GM19438 (cell line): ENCODE data around the gene SQOR.
"Not testable (repeated sequence)": the region's sequence is repeated elsewhere in the genome, so short reads cannot be mapped to it uniquely, and the experiment has no call there.

Experiments
- ATAC-seq: cut with Tn5 transposase; IDR thresholded peaks from one replicate; pipeline ENCODE4 v1.9.1; 2021; ENCODE audit warnings: low read depth; ENCODE audit not compliant: unreplicated experiment

Gene SQOR

DNA sequence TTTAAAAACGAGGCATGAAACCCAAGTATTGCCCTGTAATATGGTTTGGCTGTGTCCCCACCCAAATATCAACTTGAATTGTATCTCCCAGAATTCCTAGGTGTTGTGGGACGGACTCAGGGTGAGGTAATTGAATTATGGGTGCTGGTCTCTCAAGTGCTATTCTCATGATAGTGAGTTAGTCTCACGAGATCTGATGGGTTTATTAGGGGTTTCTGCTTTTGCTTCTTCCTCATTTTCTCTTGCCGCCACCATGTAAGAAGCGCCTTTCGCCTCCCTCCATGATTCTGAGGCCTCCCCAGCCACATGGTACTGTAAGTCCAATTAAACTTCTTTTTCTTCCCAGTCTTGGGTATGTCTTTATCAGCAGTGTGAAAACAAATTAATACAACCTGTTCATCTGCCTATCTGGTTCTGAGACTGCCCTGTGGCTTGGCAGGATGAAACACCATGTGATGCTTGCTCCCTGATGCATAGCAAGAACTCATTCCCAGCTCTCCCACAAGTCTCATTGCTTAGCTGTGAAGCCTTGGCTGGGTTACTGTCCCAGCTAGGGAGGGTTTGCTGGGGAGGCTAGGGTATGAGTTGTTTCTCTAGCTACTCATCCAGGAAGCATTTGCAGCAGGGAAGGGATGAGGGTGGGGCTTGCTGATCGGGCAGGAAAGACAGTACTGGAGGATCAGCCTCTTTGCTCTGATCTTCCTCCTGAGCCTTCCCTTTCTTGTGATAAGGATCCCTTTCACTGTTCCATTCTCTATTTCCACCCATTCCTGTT, 3.7 kb upstream of the SQOR start:
- no peak for ATAC-seq

DNA sequence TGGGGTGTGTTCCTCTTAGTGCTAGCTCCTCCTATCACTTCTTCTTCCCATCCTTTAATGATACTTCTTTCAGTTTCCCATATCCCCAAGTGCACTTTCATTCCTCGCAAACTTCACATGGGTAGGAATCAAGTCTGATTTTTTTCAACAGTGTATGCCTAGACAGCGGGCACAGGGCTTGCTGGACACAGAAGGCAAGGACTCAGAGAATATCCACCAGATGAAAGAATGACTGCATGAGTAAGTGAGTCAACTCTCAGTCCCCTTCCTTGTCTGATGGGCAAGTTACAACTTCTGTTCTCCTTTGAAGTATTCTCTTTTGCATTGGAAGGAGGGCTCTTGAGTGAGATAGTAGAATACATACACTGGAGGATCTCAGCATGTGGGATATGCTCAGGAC, 3.1 kb upstream of the SQOR start:
- no peak for ATAC-seq

- ATAC-seq: peak; percentile 49
These were observed 386 bp downstream of the SQOR start for GRCh38 chr15:45635191-45635638.

DNA sequence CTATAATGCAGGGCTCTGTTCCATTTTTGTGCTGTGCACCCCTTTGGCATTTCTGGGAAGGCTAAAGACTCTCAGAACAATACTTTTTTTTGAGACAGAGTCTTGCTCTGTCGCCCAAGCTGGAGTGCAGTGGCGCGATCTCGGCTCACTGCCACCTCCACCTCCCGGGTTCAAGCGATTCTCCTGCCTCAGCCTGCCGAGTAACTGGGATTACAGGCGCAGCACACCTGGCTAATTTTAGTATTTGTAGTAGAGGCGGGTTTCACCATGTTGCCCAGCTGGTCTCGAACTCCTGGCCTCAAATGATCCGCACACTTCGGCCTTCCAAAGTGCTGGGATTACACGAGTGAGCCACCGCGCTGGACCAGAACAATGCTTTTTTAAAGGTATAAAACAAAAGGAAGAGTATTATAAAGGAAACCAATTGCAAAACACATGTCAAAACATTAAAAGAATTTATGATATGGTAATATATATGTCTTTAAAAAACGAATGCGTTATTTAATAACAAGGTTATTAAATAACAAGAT, 999 bp downstream of the SQOR start:
- ATAC-seq: no peak

DNA sequence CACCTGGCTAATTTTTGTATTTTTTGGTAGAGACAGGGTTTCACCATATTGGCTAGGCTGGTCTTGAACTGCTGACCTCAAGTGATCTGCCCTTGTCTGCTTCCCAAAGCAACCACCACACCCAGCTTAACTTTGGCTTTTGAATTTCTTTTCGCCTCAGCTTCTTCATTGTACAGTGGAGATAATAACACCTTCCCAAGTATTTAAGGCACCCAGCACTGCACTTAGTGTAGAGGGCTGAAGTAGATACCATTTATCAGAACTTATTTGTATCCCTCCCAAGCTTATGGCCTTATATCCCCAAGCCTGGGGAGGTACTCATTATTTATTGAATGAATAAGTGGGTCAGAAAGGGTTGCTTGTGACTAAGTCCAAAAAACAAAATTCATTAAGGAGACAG, 2.3 kb downstream of the SQOR start:
- no peak for ATAC-seq

DNA sequence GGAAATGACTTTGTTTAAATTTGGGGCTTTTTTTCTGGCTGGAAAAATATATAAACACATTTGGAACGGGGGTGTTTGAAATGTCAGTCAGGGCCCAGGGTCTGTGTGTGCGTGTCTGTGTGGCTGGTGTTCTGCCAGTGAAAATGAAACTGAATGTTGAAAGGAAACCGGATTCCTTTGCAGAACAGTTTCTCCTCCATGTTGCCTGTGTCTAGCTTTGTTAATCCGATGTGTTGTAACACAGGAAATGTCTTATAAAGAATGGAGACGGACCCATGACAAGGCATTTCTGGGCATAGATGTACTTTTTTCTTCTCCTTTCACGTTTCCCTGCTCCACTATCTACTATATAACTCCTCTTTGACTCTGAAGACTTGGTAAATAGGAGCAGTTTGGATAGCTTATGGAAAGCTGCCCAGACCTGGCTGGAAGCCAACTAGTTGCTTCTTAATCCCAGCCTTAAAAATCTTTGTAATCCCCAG, 2.8 kb downstream of the SQOR start:
- ATAC-seq: no peak

DNA sequence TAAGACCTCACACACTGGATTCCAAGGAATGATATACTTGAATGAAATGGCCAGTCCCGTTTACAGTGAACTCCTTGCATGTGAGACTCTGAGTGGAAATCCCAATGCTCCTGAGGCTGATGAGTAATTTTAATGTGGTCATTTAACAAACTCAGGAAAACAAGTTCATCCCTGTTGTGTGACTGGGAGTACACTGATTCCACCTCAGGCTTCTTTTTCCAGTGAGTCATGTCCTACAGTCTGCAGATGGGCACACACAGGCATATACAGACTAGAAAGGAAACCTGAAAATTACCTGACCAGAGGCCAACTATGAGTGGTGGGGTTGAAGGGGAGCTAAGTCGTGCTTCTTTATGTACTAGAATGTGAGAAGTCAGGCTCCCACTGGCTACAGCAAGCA, 5.8 kb downstream of the SQOR start:
- no peak for ATAC-seq

- no peak for ATAC-seq
These were observed 6.5 kb downstream of the SQOR start for GRCh38 chr15:45641374-45641781.

DNA sequence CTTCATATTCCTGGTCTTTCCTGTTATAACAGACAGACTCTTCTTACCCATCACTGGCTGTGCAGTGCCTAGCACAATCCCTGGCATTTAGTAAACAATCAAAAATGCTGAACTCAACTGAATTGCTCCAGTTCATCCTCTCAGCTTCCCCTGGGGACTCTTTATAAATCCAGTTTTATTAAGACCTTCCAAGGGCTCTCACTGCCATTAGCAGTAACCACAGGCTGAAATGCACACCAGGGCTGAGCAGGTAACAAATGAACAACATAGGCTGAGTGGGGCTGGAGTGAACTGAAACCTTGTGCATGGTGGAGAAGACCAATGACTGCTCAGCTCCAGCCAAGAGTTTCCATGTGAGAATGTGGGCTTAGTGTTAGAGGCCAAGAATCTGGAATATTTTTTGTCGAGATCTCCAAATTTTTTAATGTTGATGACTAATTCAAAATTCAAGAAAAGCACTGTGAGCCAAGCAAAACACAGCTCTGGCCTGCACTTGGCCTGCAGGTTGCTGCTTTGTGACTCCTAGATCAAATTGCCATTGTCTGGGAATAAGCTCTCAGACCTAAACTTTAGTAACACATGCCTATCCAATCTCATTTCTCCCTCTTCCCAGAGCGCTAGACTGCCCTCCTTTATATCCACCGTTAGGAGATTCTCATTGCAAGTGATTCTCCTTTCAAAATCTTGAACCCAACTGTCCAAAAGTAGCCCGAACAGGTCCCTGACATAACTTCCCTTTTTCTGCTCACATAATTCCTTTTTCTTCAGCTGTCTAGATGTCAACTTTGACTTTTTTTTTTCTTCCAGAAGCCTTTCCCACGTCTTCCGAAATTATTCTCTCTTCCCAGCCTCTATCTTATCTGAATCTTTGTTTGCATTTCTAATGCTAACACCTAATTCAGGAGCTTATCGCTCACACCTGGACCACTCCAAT, 7.4 kb downstream of the SQOR start:
- no peak for ATAC-seq

GRCh38 chr15:45644437-45644836, 9.6 kb downstream of the SQOR start:
- ATAC-seq: no peak

- no peak for ATAC-seq
These were observed 10.5 kb downstream of the SQOR start for GRCh38 chr15:45645026-45645980.

DNA sequence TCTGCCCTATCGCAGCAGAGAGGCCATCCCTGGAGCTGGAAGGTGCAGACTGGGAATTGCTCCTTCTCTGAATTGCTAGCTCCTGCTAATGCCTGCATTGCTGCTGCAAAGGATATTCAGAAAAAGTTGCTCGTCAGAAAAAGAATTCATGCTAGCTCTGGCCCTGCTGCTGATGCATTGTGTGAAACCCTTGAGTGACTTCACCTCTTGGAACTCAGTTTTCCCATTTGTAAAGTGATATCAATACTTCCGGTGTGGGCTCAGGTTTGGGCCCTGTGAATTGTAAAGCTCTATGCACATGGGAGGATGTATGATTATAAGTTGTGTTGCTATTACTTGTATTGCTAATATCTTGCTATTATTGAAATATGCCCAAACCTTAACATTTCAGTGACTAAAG, 11.4 kb downstream of the SQOR start:
- ATAC-seq: no peak

GRCh38 chr15:45647828-45648227, 13.0 kb downstream of the SQOR start:
- ATAC-seq: no peak

GRCh38 chr15:45648521-45649200, 13.8 kb downstream of the SQOR start:
- no peak for ATAC-seq

GRCh38 chr15:45650007-45650406, 15.2 kb downstream of the SQOR start:
- ATAC-seq: not testable (repeated sequence)

DNA sequence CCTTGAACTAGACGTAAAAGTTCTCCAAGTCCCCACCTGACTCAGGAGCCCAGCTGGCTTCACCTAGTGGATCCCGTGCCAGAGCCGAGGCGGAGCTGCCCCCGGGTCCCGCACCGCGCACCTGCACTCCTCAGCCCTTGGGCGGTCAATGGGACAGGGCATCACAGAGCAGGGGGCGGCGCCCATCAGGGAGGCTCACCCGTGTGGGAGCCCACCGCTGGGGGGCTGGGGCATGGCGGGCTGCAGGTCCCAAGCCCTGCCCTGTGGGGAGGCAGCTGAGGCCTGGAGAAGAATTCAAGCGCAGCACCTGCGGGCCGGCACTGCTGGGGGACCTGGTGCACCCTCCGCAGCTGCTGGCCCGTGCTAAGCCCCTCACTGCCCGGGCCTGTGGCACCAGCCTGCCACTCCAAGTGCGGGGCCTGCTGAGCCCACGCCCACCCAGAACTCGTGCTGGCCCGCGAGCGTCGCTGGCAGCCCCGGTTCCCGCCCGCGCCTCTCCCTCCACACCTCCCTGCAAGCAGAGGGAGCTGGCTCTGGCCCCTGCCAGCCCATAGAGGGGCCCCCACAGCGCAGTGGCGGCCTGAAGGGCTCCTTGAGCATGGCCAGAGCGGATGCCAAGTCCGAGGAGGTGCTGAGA, 16.2 kb downstream of the SQOR start:
- ATAC-seq: no peak

DNA sequence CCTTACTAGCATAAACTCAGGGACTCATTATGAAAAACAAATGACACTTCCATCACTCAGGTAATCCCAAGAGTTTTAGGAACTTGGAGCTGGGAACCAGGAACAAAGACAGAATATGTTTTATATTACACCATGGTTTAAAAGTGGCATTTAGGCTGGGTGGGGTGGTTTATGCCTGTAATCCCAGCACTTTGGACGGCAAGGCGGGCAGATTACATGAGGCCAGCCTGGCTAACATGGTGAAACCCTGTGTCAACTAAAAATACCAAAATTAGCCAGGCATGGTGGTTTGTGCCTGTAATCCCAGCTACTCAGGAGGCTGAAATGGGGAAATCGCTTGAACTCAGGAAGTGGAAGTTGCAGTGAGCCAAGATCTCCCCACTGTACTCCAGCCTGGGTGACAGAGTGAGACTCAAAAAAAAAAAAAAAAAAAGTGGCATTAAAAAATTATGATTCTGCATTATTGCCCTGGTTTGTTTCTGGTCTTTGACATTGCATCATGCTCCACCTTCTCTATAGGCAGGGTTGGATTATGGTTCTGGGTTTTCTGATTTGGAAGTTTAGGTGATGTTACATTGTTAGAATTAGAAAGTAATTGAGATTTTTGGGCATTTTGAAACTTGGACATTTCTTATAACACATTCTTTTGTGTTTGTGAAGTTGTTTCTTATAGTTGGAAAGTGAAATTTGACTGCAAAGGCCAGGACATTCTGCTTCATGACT, 19.0 kb downstream of the SQOR start:
- no peak for ATAC-seq

- ATAC-seq: no peak
These were observed 19.9 kb downstream of the SQOR start for GRCh38 chr15:45654749-45655148.
